GM21390 (cell line): ENCODE data around the gene PPY.
"Not testable (repeated sequence)": the region's sequence is repeated elsewhere in the genome, so short reads cannot be mapped to it uniquely, and the experiment has no call there.

ENCODE experiments used
- ATAC-seq: cut with Tn5 transposase; IDR thresholded peaks from one replicate; pipeline ENCODE4 v1.9.1; 2021; ENCODE audit not compliant: unreplicated experiment

The PPY gene

GRCh38 chr17:43906951-43907424 is 35.3 kb downstream of the PPY start:
- no peak for ATAC-seq

DNA sequence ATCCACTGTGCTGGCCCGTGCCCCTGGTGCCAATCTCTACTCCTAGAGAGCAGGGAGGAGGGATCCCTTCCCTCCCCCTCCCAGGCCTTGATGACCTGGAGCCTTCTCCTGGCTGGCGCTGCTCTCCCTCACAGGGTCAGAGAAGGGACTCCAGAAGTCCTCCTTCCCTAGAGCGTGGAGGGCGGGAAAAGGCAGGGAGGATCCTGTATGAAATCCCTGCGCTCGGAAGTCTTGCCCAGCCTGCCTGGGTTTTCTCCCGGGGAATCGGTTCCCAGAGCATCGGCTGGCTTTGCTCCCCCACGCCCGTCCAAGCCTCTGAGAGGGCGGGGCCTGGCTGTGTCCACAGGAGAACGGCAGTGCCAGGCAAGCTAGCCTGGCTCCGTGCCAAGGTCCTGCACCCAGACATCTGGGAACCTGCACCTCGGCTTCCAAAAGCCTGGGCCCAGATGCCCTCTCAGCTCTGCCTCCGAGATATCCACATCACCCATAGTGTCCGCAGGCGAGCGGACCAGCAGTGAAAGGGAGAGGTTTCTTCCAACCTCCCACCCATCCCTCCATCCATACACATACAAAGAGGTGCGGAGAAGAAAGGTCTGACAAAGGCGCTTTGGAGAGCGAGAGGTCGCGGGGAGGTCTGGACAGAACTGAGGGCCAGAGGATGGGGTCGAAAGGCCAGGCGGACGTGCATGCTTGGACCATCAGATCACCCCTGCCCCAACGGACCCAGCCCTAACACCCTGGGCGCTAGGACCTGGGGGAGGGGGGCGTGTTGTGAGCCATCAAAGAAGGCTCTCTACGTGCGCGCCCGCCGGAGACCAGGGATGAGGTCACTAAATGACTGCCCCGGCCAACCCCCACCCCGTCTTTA is 36.1 kb downstream of the PPY start:
- no peak for ATAC-seq

- no peak for ATAC-seq
These were observed 36.8 kb downstream of the PPY start for GRCh38 chr17:43905400-43905984.

- ATAC-seq, result no peak
These were observed 40.3 kb downstream of the PPY start for GRCh38 chr17:43901861-43902589.

DNA sequence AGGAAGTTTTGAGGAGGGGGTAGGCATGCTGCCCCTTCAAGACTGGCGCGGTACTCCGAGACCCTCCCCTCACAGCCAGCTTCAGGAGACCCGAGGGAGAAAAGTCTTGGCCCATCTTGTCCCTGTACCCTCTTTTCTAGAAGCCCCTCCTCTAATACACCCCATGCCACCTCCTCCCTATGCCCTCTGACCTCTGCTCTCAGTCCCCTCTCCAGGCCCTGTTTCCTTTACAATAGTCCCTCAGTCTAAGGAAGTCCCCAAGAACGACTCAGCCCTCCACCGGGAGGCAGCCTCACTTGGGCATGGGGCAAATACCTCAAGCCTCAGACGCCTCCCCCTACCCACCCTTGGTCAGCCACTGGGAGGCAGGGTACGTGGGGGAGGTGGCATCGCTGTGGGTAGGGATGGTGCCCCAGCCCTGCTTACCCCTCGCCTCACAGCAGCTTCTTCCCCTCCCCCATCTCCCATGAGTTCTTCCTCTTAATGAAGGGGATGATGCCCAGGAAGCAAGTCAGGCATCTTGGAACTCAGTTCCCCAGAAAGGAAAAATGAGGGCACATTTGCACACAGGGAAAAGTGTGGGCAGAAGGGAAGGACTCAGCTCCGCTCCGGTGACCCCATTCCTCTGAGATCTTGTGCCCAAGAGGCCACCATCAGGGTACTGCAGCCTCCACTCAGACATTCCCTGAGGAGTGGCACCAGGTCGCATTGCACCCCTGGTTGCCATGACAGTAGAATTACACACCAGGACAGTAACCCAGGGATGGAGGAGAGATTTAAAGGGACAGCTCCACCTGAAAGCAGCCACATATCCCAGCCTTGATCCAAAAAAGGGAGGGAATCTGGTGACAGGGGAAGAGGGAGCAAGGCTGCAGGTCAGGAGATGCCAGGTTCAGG is 41.2 kb downstream of the PPY start:
- ATAC-seq, result no peak

DNA sequence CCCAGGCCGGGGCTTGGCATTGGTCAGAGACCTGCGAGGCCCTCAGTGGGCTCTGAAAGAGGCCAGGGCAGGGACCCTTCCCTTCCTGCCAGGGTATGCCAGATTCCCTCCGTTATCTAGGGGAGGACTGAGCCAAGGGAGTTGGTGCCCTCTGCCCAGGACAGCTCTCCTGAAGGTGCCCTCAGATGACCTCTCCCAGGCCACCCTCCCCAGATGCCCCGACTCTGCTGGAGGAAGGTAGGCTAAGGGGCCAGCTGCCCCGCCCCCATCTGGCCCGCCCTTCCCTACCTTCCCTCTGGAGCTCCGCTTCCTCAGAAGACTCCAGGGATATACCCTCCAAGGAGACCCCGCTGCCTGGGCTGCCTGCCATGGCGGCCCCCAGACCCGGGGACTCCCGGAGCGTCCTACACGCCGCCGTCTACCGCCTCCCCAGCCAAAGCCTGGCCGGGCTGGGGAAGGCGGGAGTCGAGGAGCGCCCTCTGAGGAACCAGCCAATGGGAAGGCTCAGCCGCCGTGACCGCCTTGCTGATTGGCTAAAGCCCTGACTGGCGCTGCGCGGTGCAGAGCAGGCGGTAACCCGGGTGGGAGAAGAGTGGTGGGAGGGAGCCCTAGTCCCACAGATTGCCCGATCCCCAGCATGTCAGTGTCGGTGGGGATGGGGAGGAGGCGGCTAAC is 42.0 kb downstream of the PPY start:
- ATAC-seq, result no peak

GRCh38 chr17:43898446-43898845 is 43.8 kb downstream of the PPY start:
- no peak for ATAC-seq

DNA sequence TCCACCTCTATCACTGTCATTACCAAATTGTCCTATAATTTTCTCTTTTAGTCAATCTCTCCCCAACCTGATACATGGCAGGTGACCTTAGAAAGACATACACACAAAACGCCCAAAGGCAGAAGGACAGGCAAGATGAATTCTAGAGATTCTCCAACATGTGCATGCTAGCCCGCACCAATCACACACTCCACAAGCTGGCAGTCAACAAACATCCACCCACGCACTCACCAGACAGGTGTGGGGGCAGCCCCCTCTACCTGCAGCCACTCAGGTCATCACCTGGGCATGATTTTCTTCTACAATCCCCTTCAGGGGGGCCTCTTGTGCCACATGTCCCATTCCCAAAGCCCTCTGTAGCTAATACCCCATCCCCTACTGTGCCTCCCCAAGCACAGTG is 44.4 kb downstream of the PPY start:
- ATAC-seq, result no peak

DNA sequence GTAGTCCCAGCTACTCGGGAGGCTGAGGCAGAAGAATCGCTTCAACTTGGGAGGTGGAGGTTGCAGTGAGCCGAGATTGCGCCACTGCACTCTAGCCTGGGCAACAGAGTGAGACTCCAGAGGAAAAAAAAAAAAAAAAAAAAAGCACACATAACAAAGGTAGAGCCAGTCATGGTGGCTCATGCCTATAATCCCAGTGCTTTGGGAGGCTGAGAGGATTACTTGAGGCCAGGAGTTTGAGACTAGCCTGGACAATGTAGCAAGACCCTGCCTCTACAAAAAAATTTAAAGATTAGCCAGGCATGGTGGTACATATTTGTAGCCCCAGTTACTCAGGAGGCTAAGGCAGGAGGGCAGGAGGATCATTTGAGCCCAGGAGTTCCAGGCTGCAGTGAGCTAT is 47.8 kb downstream of the PPY start:
- not testable (repeated sequence) for ATAC-seq

DNA sequence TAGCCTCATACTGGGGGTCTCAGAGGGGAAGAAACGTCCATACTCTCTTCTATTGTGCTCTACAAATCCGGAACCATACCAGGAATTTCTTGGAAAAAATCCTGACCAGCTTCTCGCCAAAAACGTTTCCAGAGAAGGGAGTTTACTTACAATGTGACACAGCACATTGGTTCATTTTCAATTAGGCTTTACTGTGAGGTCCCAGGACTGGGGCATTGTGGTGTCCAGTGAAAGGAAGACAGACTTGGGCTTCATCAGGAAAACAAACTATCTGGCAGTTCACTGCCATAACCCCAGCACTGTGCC is 49.7 kb downstream of the PPY start:
- ATAC-seq, result no peak

DNA sequence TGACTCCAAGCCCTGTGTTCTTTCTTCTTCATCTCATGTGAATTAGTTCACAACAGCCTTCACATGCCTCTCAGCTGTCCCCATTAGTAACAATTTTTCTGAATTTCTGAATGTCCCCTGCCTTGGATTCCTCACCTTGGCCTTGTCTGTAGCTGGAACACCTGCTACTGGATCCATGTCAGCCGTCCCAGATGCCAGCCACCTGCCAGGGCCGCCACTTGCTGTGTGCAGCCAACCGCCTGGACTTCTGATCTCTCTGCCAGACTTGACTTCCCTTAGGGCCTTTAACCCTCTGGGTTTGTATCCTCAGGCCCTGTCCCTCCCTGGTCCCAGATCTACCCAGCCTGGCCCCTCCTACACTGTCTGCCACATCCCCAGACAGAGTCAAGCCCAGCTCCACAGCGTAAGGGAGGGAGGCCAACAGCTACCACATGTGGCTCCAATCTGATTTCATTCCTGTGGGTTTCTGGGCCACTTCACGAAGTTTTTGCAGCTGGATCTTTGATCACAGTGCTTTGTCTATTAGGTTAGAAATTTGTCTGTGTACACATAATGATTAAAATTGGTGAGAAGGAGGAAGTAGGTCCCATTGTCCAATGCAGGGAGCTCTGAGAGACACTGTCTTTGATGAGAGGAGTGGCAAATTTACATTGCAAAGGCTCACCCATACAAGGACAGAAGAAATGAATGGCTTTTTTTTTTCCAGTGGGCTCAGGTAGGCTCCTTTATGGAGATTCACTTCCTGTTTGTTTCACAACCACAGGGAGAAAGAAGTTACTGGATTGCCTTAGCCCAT is 50.2 kb downstream of the PPY start:
- no peak for ATAC-seq
